ENCODE data around the gene COL20A1. TPM values are rescaled to one million over a fixed set of nuclear protein-coding genes. Genes with fewer than 3 reads are reported as not detected.

The COL20A1 gene
- total RNA-seq, 1 experiment from 2014 or later: 2.3 TPM

DNA sequence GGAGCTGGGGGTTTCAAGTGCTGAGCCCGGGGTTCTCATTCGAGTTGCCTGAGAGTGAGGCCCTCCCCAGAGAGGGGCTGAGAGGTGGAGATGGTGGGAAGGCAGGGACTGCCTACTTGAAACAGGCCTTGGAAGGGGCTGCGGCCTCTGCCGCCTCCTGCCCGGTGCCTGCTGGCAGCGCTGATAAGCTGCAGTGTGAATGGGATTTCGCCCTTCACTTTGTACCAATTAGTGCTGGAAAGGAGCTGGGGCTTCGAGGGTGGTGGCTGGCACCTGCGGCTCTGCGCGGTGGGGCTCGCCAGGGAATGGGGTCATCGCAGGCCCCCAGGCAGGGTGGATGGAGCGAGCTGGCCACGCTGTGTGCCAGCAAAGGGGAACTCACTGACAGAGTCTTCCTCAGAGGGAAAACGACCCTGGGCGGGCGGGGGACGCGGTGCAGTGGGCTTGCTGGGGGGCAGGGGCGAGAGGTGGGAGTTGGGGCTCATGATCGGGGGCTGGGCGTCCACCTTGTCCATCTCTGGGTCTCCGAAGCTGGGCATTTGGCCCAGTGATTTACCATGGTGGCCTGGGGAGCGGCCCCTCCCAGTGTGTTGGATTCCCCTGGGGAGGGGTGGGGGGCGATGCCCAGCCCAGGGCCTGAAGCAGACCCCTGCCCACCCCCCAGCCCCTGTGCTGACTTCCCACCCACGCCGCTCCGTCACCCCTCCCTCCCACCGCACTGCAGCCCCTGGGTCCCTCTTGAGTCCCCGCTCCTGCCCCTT is 22.9 kb downstream of the COL20A1 start:
- no peaks in the 10 kb centered on the region for H3K27me3 ChIP-seq (ENCODE audit: insufficient read depth, low read length)
- H3K9me3 ChIP-seq (ENCODE audit: control insufficient read depth, low read depth, low read length): no peaks in the 10 kb centered on the region
- no peak overlapping the region for H3K18ac ChIP-seq (ENCODE audit: insufficient read length, low read depth, low read length)
- H2BK120ac ChIP-seq (ENCODE audit: low read depth, low read length, poor library complexity, severe bottlenecking): no peak overlapping the region
- H3K27ac Mint-ChIP-seq: no peak overlapping the region
- no peak overlapping the region for H3K14ac ChIP-seq (ENCODE audit: insufficient read depth, low read length)
- no peak overlapping the region for H3K27ac ChIP-seq (ENCODE audit: insufficient read length, low read depth, low read length)
- no peak for DNase-seq
- no peak overlapping the region; a peak in 1 of 5 replicates for H3K4me3 Mint-ChIP-seq
- no peak overlapping the region for H3K9ac ChIP-seq (ENCODE audit: extremely low read depth, insufficient read length, low read length)
- no peak overlapping the region for H4K8ac ChIP-seq (replicated peaks; ENCODE audit: insufficient read length, low read depth, low read length)
- H3K79me2 ChIP-seq (ENCODE audit: insufficient read depth, low read length): no peaks in the 10 kb centered on the region
- no peak overlapping the region for H2BK15ac ChIP-seq (ENCODE audit: low read depth, low read length)
- no peaks in the 10 kb centered on the region for H3K79me1 ChIP-seq (ENCODE audit: insufficient read depth, low read depth, low read length, poor library complexity, severe bottlenecking)
- H3K36me3 Mint-ChIP-seq (ENCODE audit: insufficient read depth in 1 of 3, low read depth in 3 of 3): no peaks in the 10 kb centered on the region
- H2BK5ac ChIP-seq (ENCODE audit: insufficient read length, low read length): no peak overlapping the region
- no peak overlapping the region for H4K5ac ChIP-seq (ENCODE audit: insufficient read length, low read depth, low read length)
- TF ChIP-seq, protein P1, sequence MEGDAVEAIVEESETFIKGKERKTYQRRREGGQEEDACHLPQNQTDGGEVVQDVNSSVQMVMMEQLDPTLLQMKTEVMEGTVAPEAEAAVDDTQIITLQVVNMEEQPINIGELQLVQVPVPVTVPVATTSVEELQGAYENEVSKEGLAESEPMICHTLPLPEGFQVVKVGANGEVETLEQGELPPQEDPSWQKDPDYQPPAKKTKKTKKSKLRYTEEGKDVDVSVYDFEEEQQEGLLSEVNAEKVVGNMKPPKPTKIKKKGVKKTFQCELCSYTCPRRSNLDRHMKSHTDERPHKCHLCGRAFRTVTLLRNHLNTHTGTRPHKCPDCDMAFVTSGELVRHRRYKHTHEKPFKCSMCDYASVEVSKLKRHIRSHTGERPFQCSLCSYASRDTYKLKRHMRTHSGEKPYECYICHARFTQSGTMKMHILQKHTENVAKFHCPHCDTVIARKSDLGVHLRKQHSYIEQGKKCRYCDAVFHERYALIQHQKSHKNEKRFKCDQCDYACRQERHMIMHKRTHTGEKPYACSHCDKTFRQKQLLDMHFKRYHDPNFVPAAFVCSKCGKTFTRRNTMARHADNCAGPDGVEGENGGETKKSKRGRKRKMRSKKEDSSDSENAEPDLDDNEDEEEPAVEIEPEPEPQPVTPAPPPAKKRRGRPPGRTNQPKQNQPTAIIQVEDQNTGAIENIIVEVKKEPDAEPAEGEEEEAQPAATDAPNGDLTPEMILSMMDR (conservative IDR thresholded peaks at IDR 0.05): no peak
- no peak overlapping the region for H3K4ac ChIP-seq (ENCODE audit: low read depth, low read length)
- H3K9me3 Mint-ChIP-seq: no peaks in the 10 kb centered on the region
- no peak overlapping the region for H2BK12ac ChIP-seq (ENCODE audit: insufficient read length, low read depth, low read length)
- no peaks in the 10 kb centered on the region for H3K4me1 Mint-ChIP-seq
- WGBS (ENCODE audit: extremely low coverage, insufficient read length, low lambda C conversion rate): no CpG with 5 or more reads among the region's 31 CpGs
- H3K4me1 ChIP-seq (ENCODE audit: insufficient read depth, low read length): no peaks in the 10 kb centered on the region
- no peak overlapping the region for H3T11ph ChIP-seq (ENCODE audit: low read length)
- no peak overlapping the region for H2AK5ac ChIP-seq (ENCODE audit: insufficient read length, low read length)
- H2BK20ac ChIP-seq (ENCODE audit: low read depth, low read length, poor library complexity, severe bottlenecking): no peak overlapping the region
- H3K4me2 ChIP-seq (ENCODE audit: insufficient read depth, insufficient read length, low read length): no peak overlapping the region
- H3K23me2 ChIP-seq (ENCODE audit: insufficient read length, low read depth, low read length, poor library complexity, severe bottlenecking): no peaks in the 10 kb centered on the region
- H3K23ac ChIP-seq (ENCODE audit: insufficient read length, low read depth, low read length): no peak overlapping the region
- H2AFZ ChIP-seq (ENCODE audit: low read length): no peak overlapping the region
- H3K27me3 Mint-ChIP-seq (ENCODE audit: low read depth): no peaks in the 10 kb centered on the region; the same call in 1 of the 2 replicates
- H3K56ac ChIP-seq (ENCODE audit: insufficient read length, low read depth, low read length): no peak overlapping the region
- no peak overlapping the region for H4K91ac ChIP-seq (ENCODE audit: insufficient read length, low read depth, low read length)
- H4K20me1 ChIP-seq (ENCODE audit: control insufficient read depth, insufficient read depth, insufficient read length): no peaks in the 10 kb centered on the region

Data from H9 (cell line).